Epidermal melanocyte (primary cell): ENCODE data around the gene FIGLA.

ENCODE experiments used
- DNase-seq: peaks from one replicate; pipeline ENCODE4 v3.0.0; 2011; ENCODE audit warnings: low spot score; ENCODE audit not compliant: insufficient read length

FIGLA gene

GRCh38 chr2:70790136-70790828 lies at the start of gene FIGLA:
Gene FIGLA (minus strand): TSS chr2:70790643. CDS start chr2:70790638, 5 bp downstream.
- no peak for DNase-seq

GRCh38 chr2:70837980-70838925 lies 47.8 kb upstream of the FIGLA start:
- DNase-seq, result no peak

DNA sequence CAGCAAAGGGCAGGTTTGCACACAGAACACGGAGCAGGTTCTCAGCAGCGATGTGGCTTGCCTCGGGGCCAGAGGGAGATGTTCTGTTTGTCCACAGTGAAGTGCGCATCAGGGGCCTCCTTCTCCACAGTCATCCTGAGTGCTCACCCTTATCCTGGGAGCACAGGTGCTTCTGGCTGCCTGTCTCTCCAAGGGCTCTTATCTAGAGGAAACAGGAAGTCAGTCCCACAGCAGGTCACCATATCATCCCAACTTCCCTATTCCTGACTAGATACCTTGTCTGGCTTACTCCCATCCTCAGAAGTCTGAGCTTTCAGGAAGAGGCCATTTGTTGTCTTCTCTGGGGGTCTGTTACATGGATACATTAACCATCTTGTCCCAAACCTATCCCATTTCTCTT lies 45.2 kb upstream of the FIGLA start, which contains the start of gene CD207:
TSS of gene CD207 (minus strand) at position 174 of the 400 bp plus-strand sequence. CDS start at position 134, 40 bp downstream.
- DNase-seq, result no peak

GRCh38 chr2:70834881-70835280 lies 44.4 kb upstream of the FIGLA start:
- DNase-seq, result no peak

DNA sequence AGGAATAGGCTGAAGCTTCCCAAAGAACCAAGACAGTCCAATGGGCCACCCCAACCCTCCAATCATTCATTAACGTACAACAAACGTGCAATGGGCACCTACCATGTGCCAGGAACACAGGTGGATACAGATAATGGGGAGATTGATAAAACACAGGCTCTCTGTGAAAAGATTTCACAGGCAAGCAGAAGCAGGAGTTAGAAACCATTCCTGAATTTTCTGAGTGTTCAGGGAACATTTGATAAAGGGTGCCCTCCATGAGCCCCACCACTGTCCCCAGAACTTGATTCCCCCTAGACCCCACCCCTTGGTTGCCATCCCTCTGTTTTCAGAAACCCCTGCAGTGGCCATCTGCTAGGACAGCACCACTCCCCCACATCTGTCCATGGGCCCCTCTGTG lies 43.7 kb upstream of the FIGLA start:
- DNase-seq, result no peak

GRCh38 chr2:70833246-70833645 lies 42.8 kb upstream of the FIGLA start:
- no peak for DNase-seq

DNA sequence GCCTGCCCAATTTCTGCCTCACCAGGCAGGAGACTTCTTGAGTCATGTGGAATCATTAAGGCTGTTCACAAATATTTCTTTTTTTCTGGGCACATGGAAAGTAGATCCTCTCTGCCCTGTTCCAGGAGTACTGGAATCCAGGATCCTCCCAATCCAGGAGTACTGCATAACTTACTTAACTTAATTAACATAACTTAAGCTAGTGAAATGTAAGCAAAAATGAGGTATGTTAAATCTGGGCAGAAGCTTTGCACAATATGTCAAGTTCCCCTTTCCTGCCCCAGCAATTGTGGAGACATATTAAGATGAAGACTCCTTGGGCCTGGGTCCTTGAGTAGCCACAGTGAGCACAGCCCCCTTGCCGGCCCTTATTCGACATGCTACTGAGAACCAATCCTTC lies 41.9 kb upstream of the FIGLA start:
- no peak for DNase-seq

GRCh38 chr2:70831861-70832260 lies 41.4 kb upstream of the FIGLA start:
- DNase-seq, result no peak

DNA sequence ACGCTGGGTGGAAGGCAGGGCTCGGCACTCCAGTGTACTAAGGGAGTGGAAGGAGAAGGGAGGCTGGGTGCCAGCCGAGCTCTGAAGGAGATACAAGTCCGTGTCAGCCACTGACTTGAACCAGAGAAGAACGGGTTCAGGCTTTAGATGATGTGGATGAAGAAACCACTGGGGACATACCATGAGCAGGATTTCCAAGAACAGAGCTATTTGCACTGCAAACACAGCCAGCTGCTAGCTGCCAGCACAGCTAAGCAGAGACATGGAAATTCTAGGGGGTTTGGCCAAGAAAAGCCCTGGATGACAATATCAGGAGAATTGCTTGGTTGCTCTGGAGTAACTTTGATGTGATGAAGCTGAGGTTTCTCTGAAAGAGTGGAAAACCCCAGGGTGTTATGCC lies 39.9 kb upstream of the FIGLA start:
- no peak for DNase-seq

GRCh38 chr2:70829916-70830315 lies 39.5 kb upstream of the FIGLA start:
- no peak for DNase-seq

- no peak for DNase-seq
These were observed 38.7 kb upstream of the FIGLA start for GRCh38 chr2:70828914-70829824.

DNA sequence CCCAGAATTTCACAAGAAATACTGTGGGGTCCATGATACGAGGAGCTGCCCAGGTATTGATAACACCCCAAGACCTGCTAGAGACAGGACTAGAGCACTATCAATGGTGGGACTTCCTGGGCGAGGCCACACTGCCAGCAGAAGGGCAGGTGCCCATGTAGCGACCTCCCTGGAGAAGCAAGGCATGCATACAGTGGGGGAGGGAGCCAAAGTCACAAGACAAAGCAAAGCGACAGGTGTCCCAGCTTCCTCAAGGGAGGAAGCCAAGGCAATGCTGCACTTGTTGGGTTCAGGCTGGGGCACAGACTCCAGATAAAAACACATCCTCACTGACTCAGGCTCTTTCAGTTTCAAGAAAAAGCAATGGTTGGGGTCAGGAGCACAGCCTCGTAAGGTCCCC lies 37.7 kb upstream of the FIGLA start:
- DNase-seq, result no peak

DNA sequence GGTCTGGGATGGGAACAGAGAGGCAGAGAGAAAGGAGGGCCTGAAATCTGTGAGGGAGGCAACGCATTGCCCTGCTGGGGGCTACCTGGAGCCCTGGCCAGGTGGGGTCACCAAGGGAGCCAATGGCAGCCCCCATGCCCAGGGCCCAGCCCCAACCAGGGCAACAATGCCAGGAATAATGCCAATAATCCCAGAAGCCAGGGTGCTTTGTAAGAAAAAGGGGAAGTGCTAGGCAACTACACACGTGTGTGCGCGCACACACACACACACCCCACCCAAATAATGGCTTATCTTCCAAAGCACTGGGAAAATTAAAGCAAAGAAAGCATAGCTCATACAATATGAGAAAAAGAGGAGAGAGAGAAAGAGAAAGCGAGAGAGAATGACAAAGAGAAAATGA lies 36.9 kb upstream of the FIGLA start:
- no peak for DNase-seq

DNA sequence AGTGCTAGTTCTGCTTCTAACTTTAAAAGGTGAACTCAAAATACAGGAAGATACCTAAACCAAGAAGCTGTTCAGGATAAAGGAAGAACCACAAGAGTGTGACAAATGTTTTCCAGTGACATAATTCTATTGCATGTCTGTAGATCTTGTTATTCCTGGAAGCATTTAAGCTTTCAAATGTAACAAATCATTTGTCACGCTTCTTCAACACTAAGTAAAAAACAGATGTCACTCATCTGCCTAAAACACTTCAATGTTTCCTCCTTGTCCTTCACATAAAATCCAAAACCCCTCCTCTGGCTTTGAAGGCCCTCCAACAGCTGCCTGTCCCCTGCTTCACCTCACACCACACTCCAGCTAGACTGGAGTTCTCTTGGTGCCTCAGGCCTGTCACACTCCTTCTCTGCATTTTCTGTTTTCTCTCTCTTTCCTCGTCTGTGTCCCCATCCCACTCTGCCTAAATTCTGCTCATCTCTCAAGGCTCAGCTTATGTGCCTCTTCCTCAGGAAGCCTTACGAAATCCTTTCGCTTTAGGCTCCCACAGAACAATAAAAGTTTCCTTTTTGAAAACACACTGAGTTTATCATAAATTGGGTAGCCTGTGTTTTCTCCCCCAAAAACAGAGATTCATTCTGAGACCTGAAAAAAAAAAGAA lies 36.4 kb upstream of the FIGLA start:
- DNase-seq, result no peak

DNA sequence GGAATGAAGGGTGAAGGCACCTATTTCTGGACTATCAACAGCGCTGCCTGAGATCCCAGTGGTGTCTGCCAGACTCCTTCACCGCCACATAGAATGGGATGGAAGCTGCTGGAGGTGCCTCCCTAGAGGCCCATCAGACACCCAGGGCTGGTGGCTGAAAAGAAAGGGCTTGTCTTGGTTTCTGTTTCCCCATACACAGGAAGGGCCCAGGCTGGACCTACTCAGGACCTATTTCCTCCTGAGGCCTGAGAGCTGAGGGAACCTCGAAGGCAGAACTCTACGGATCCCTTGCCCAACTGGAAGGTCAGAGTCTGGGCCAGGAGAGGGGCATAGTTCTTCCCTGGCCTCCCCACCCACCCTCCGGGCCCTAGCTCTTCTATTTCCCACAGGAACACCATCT lies 32.8 kb upstream of the FIGLA start:
- no peak for DNase-seq

DNA sequence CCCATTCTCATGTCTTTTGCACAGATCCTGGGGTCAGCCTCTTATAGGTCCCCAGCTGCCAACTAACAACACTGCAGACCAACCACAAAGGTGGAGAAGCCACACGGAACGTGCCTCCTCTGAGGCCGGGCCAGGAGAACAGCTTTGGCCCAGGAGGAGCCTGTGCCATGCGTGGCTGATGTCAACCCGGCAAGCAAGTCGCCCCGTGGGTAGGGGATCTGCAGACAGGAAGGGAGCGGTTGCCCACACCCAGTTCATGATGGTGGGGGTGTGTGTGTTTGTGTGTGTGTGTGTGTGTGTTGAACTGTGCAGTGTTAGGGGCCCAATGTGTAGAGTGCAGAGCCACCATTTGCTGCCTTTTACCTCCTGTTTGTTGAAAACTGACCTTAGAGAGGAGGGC lies 32.4 kb upstream of the FIGLA start:
- DNase-seq, result no peak

DNA sequence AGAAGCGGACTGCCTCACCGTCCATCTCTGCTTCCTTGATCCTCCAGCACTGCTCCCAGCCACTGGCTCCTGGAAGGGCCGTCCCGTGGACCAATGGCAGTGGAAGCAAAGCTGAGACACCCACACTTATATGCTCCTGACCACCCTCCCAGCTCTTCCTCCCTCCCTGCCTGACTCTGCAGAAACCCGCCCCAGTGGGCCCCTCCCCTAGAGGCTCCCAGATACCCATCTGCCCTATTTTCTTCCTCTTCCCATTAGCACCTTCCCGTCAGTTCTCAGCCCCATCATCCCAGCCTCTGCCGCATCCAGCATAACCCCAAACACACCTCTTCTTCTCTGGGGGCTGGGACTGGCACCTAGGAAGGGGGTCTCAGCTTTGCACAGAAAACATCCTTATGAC lies 30.1 kb upstream of the FIGLA start, which contains the start of gene CLEC4F:
TSS of gene CLEC4F (minus strand) at position 101 of the 400 bp plus-strand sequence. CDS start at position 25, 76 bp downstream.
- DNase-seq, result no peak

DNA sequence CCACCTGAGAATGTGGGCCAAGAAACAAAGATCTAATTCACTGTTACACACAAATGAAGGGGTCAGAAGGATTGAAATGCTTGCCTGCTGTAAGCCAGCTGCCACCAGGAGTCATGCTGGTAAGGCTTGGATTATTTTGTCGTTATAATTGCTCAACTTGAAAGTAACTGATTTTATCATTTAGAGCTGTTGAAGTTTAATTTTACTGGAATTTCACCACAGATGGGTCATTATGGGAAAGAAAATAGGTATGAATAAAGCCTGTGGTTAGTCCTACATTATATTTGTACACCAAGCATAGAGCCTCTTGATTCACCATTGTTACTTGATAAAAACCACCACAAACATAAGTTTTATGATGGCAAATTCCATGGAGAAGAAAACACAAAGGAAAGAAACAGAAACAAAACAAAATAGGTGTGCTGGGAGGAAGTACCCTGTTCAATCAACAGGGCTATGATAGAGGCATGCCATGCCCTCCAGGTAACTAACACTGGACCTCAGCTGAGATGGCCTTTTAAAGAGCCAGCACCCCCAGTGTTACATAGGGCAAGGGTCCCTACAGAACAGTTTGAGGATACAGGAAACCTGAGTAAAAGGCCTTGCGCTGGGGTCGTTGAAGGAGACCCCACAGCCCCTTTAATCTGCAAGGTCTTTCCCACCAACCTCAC lies 27.0 kb upstream of the FIGLA start:
- no peak for DNase-seq

DNA sequence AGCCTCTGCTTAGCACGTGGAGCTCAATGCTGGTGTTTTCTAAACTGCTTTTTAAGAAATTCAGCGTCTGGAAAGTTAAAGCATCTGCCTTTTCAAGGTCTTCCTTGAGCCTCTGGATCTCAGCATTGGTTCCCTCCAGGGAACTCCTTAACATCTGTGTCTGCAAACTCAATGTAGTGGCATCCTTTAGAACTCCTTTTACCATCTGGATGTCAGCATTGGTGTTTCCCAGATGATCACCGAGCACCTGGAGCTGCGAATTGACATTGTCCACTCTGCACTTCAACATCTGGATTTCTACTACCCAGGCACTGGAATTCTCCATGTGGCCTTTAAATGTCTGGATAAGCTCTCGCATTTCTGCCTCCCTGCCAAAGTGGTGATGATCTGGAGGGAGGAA lies 26.3 kb upstream of the FIGLA start:
- no peak for DNase-seq
